Measurements from ENCODE around the gene RBM17.
"Not testable (repeated sequence)": the region's sequence is repeated elsewhere in the genome, so short reads cannot be mapped to it uniquely, and the experiment has no call there.

RBM17 gene

DNA sequence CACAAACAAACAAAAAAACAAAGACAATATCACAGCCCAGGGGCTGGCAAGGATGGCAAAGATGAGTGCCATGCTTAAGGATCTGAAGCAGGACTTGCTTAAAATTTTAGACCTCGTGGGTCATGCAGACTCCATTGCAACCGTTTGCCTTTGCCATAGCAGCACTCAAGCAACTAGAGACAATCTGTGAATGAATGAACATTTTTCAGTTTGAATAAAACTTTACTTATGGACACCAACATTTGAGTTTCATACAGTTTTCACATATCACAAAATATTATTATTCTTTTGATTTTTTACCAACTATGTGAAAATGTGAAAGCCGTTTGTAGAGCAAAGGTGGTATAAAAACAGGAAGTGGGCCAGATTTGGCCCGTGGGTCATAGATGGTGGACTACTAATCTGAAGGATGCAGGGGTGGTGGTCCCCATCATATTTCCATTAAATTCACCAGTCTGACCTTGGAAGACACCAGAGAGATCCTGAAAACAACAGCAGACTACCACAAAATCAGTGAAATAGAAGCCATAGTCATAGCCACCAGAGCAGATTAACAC, 8.3 kb upstream of the RBM17 start:
- no peak for DNase-seq (ENCODE audit: low read depth)

DNA sequence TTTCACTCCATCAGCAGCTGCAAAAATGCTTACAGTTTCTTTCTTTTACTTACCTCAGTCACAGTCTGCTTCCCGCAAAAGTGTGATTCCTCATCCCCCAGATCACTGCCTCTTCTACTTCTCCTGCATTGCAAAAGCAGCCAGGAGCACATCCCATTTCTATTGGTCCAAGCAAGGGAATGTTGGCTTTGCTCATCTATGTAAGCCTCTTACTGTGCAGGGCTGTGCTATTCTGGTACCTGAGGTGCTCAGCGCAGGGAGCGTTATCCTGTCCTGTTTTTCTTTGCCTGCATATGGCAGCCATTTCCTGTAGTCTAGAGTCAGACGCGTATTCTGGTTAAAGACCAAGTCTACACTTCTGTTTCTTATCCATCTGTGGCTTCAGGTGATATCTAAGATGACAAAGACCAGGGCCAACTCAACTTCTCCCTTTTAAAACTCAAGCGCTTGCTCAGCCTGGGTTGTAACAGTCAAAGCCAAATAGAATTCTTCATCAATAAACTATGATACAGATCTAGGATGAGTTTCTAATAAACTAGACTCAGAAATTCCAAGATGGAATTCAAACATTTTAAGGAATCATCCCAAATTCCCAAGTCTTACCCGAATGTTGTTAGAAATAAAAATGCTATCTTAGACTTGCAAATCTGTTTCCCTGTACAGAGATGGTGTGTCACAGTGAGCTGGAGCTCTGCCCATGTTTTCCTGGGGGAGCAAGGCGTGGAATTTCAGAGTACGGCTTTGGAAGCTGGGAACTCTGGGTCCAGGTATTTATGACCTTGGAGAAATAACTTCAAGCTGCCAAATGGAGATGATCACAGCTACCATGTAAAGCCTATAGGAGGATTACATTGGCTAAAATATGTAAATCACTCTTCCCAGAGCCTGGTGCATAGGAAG, 6.1 kb upstream of the RBM17 start:
- no peak for DNase-seq (ENCODE audit: low read depth)

DNA sequence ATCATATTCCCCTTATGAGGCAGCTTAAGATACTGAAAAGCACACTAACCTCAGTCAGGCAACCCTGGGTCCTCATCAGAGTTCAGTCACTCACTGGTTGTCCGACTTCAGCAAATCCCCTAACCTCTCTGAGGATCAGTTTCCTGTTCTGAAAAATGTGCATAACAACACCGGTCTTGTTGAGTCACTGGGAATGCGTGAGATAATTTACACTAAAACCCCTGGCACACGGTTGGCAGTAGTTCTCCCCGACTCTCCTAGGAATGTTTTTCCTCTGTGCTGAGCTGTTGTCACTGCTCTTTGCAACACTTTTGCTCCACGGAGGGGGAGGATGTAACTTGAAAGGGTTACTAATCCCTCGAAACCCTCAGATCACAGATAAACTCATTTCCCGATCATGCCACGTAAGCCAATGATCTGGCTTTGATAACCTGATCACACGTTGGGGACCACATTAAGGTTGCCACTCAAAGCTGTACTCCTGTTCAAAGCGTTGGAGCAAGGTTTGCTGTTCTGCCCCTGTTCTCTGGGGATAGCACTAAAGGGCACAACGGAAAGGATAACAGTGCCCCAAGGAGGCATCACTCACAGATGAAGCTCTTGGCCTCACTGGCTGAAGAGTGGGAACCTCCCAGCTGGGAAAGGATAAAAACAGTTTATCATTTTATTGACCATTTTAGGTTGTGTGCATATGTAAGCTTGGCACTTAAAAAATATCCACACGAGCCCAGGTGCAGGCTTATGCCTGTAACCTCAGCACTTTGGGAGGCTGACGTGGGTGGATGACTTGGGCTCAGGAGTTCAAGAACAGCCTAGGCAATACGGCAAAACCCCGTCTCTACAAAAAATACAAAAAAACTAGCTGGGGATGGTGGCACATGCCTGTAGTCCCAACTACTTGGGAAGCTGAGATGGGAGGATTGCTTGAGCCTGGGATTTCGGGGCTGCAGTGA, 5.0 kb upstream of the RBM17 start:
- no peak for DNase-seq (ENCODE audit: low read depth)

DNA sequence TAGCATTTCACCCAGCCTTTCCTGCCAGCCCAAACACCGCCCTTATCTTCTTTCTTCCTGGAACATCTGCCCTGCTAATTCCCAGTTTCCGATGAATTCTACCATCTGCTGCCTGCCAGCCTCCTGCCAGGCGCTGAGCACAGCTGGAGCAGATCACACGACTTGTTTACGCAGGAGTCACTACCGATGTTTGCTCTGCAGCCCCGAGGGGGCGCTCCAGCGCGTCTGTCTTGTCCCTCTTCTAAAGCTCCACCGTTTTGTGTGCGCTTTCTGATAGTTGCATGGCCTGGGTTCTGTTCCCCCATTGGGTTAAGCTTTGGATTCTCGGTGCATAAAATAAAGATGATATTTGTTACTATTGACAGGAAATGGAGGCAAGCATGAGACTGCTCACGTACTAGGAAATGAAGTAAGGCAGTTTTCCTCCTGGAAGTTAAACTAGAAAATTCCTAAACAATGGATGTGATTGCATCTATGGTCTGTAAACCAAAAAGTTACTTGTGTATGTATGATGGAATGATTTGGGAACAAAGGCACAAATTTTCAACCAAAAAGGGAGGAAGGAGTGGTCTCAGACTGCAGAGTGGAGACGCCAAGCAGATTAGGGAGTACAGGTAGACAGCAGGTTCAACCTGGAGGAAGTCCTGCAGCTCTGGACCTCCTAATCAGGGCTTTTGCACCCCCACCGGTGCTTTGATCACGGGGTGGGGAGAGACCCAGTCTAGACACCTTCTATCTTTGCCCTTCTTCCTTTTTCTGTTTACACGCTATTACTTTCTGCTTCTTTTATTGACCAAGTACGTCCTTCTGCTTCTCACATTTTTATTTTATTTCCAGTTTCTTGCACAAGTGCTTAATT, 2.2 kb upstream of the RBM17 start:
- DNase-seq (ENCODE audit: low read depth) = peak; percentile 73

DNA sequence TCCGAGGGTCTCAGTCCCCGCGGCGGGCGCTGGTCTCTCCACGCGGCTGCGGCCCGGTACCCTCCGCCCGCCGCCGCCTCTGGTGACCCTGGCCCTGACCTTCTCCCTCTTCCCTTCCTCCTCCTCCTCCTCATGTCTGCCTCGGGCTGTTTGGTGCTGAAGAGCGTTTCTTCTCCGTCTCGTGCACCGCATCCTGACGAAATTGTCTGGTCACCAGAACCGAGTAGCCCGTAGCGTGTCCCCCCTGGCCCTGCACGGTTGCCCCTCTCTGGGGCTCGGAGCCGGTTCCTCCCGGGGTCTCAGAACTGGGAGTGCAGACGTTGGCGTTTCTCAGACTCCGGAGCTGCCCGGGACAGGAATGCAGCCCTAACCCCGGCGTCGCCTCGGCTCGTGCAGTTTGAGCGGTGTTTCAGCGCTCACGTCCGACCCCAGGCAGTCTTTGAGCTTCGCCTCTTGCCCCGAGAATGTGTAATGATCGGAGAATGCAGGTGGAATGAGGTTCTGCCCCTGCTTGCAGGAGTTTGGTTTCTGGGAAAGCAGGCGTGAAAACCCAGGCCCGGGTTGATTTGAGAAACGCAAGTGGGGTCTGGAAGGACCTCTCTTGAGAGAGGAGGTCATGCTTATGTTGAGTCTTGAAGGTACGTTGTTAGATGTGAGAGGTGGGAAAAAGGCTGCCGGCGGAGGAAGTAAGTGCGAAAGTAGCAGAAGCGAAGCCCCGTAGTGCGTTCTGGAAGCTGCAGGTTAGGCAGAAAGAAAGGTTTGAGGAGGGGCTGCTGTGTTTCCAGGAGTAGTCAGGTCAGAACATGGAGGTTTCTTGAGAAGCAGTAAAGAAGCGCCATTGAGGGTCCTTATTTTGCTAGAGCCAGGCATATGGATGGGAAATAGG, 743 bp downstream of the RBM17 start:
- DNase-seq (ENCODE audit: low read depth) = no peak

DNA sequence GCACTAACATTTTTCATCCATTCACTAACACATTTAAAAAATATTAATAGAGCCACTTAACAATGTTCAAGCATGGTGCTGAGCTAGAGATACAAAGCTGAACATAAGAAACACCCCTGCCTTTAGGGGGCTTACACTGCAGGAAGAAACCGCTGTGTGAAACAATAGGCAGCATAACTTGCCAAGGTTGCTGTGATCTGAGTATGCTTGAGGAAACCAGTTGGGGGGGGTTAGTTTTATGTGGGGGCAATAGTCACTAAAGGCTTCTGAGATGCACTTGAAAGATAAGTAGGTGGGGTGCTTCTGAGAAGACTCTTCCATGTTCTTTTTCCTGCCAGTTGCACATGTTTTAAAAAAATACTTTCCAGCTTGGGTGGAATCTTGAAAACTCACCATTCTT, 2.8 kb downstream of the RBM17 start:
- DNase-seq (ENCODE audit: low read depth) = no peak

DNA sequence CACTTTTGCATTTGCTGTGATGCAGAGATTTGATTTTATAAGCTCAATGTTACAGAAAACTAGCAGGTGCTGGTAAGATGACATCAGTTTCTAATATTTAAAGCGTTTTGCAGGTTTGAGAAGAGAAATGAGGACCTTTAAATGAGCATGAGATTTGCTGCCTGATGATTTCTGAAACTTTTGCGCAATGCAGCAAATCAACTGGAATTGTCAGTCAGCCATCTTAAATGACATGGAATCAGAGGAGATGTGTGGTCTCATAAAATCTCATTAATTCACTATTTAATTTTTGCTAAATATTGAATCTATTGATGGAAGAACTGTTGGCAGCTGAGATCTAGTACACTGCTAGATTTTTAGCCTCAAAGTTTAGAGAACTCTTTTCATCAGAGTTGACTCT, 3.9 kb downstream of the RBM17 start:
- no peak for DNase-seq (ENCODE audit: low read depth)

DNA sequence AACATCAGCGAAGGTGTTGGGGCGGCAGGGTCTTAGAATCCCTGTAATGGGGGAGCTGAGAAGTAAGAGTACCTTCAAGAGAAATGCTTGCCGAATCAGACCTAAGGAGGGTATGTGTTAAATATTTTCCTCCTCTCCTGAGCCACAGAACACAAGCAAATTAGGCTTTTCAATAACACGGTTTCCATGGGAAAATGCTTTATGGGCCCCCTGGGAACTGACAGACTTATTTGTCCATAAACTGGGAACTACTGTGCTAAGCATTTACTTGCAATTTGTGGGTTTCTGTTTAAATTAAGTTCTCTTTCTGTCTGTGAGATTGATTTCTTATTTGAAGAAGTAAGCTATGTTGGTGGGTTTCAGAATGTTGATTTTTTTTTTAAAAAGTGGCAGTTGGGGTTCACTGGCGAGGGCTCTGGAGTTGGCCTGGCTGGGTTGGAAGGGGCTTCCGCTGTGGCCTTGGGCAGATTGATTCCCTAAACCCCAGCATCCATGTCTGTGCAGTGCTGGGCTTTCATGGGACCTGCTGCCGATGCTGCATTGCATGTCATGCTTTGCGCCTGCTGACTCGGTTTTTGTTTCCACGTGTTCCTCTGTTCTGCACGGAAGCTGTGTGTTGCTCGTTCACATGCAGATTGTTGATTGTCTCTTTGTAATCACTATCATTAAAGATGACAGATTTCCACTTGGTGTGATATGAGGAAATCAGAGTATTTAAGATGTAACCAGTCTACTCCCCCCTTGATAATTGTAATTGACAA, 7.2 kb downstream of the RBM17 start:
- no peak for DNase-seq (ENCODE audit: low read depth)

DNA sequence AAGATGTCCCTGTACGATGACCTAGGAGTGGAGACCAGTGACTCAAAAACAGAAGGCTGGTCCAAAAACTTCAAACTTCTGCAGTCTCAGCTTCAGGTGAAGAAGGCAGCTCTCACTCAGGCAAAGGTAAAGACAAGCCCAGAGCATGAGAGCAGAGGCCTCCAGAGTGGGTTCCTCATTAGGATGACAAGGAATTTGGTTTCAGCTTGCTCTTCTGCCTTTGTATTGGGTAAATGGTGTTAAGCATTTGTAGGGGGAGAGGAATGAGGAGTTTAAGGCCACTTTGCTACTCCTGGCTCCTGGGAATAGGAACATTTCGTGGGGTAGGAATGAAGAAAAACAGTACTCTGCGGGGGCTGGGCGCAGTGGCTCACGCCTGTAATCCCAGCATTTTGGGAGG, 8.2 kb downstream of the RBM17 start:
- DNase-seq (ENCODE audit: low read depth) = no peak

DNA sequence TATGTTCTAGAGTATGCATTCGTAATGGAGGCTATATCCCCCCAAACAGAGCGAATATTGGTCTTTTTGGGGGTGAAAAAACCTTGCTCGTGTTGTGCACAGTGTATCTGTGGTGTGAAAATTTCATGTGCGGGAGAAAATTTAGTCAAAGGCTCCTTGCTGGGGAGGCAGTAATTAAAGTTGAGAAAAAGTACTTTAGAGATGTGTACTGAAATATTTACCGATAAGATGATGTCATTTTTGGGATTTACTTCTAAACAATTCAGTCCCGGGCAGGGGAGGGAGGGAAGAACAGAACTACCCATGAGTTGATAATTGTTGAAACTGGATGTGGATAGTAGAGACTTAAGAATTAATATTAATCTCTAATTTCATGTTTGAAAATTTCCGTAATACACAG, 9.3 kb downstream of the RBM17 start:
- DNase-seq (ENCODE audit: low read depth) = no peak

DNA sequence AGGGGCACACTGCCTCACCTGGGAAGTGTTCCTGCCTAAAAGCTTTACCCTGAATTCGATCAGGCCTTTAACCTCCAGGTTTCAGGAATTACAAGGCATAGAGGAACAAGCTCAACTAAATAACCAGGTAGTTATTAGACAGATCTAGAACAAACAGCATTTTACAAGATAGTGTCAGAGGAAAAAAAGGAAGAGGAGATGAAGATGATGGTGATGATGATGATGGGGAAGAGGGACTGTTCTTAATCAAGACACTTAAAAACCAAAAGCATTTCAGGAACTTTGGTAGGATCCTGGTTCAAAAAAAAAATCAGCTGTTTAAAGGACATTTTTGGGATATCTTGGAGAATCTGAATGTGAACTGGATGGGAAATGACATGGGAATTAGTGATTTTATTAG, 11.5 kb downstream of the RBM17 start:
- DNase-seq (ENCODE audit: low read depth) = no peak

DNA sequence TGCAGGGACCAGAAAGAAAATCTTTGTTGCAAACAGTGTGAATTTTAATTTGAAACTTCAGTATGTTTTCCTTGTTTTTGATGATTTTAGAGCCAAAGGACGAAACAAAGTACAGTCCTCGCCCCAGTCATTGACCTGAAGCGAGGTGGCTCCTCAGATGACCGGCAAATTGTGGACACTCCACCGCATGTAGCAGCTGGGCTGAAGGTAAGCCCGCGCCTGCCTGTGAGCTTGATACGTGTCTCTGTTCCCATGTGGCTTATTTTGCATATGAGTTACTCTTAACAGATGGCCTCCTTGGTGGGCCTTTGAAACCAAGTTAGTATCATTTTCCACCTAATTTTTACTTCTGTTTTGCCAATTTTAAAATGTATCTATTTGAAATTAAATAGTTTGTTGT, 12.3 kb downstream of the RBM17 start:
- no peak for DNase-seq (ENCODE audit: low read depth)

DNA sequence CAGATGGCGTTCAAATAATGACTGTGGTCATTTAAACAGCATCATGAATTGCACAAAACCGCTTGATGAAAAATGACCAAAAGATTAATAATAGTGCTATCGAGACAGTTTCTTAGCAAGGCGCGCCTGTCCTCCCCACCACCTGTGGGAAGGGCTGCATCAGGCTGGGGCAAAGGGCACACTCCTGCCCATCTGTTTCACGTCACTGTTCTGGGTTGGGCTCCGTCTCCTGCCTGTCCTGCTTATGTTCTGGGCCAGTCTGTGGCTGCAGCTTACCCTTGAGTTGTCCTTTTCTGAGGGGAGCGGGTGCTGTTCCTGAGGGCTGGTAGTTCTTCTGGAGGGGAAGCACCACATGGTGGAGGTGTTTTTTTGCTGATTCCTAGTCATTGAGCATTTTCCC, 13.3 kb downstream of the RBM17 start:
- no peak for DNase-seq (ENCODE audit: low read depth)

DNA sequence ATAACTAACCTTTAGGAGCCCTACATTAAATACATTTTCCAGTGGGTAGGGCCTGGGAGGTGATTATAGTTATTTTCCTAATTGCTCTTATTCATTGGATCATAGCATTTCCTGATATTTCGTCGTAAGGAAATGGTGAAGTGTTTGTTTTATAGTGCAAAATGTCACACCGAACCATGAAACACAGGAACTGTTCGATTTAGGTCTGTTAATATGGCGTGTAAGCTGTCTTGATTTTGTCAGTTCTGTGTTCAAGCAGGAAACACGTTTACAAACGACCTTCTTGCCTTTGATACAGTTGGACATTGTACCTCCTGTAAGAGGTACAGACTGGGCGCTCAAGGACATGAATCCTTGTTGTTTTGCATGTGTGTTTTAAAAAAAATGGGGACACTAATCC, 14.8 kb downstream of the RBM17 start:
- DNase-seq (ENCODE audit: low read depth) = no peak

DNA sequence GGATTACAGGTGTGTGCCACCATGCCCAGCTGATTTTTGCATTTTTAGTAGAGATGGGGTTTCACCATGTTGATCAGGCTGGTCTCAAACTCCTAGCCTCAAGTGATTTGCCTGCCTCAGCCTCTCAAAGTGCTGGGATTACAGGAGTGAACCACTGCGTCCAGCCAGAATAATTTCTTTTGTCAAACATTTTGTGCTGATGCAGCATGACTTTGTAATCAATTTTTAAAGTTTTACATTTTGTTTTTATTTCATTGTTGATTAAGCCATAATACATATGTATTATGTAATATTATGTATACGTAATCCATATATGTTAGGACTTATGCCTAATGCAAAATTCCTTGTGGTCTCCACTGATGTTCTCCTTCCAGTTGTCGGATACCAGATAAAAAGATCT, 18.8 kb downstream of the RBM17 start:
- not testable (repeated sequence) for DNase-seq (ENCODE audit: low read depth)

DNA sequence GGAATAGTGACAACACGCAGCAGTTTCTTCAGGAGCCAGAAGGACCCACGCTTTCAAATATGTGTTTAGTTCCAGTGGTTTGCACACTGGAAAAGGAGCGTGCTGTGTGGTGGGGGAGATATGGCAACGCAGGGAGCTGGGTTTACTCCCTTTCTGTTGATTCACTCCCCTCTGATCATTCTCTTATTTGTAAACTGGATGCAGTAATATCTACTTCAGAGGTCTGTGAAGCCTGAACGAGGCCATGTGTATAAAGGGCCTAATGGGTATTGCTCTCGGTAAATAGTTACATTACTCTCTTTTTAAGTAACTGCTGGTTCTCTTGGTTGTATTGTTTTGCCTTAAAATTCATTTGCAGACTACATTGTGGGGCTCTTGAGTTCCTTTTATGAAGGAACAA, 19.2 kb downstream of the RBM17 start:
- DNase-seq (ENCODE audit: low read depth) = no peak

DNA sequence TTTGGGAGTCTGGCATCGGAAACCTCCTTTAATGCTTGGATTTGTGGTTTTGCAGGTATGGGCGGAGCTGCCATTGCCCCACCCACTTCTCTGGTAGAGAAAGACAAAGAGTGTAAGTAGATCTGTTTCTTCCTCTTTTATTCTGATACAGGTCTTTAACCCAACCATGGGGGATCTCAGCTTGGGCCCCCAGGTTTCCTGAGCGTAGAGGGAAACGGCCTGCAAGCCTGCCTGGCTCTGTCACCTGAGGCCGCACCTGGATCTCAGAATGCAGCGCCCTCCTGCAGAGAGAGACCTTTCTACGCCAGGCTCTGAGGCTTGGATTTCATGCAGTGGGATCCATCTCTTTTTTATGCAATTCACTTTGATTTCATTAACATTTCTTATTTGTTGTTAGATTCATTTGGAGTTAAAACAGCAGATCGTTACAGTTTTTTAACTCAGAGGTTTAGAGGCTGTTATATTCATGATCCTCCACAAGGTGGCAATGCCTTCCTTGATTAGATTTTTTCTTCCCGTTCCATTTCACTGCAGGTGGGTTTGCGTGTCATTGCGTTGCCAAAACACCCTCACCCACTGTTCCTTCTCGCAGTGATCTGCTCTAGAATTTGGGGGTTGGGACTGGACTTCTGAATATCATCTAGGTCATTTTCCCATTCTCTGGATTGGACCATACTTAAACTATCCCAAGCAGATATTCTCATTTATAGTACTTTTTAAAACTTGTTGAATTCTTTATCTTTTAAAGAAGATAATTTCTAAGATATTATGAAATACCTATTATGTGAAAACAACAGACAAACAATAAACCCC, 20.0 kb downstream of the RBM17 start:
- DNase-seq (ENCODE audit: low read depth) = peak; percentile 9

DNA sequence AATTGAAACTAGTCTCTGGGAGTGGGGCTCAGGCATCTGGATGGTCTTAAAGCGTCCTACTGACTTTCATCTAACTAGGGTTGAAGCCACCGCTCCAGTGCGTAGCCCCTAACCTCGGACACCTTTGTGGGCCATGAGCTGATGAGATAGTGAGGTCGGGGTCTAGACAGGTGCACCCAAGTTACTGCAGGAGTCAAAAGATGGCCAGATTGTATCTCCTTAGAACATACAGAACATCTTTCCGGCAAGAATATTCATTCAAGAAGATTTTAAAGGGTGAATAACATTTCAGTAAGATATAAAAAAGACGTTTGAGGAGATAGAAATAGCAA, 20.6 kb downstream of the RBM17 start:
- DNase-seq (ENCODE audit: low read depth) = no peak

DNA sequence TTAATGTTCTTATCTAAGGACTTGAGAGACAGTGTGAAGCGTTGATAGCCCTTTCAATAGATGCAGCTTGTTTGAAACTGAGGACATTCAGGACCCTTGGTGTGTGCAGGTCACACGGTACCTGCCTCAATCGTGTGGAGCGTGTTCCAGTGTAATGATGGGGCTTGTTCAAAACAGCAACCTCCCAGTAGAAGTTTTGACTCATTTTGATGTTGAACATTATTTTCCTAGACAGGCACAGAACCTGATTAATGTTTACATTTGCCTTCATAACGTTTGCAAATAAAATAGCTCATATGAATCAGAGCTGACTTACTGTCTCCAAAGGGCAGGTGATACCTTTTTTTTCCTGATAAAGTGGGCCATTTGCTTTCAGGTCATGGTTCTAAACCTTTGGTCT, 21.3 kb downstream of the RBM17 start:
- no peak for DNase-seq (ENCODE audit: low read depth)

Measured in CMK (cell line).